HG03039 (cell line): ENCODE results near the gene OR4C46.
"Not testable (repeated sequence)": the region's sequence is repeated elsewhere in the genome, so short reads cannot be mapped to it uniquely, and the experiment has no call there.

Experiments used
- ATAC-seq: cut with Tn5 transposase; IDR thresholded peaks from one replicate; pipeline ENCODE4 v1.9.1; 2021; ENCODE audit warnings: mild to moderate bottlenecking, moderate library complexity; ENCODE audit not compliant: unreplicated experiment

The OR4C46 gene

GRCh38 chr11:54603898-54604297 is at the start of gene OR4C46:
Gene OR4C46 (minus strand): TSS chr11:54603998. CDS start chr11:54603998, 0 bp downstream.
- ATAC-seq = no peak

- ATAC-seq = not testable (repeated sequence)
Measured at GRCh38 chr11:54645606-54646005, 41.8 kb upstream of the OR4C46 start.

GRCh38 chr11:54561439-54561838 is 42.4 kb downstream of the OR4C46 start:
- not testable (repeated sequence) for ATAC-seq

GRCh38 chr11:54558919-54559318 is 44.9 kb downstream of the OR4C46 start:
- ATAC-seq = no peak

GRCh38 chr11:54558407-54558806 is 45.4 kb downstream of the OR4C46 start:
- ATAC-seq = no peak
